ENCODE data around the gene IFNLR1. TPM values are rescaled to one million over a fixed set of nuclear protein-coding genes. Genes with fewer than 3 reads are reported as not detected.

IFNLR1 gene
- total RNA-seq, 4 donors from 2014 or later, result 2.5 to 4.6 (median 3.5) TPM

DNA sequence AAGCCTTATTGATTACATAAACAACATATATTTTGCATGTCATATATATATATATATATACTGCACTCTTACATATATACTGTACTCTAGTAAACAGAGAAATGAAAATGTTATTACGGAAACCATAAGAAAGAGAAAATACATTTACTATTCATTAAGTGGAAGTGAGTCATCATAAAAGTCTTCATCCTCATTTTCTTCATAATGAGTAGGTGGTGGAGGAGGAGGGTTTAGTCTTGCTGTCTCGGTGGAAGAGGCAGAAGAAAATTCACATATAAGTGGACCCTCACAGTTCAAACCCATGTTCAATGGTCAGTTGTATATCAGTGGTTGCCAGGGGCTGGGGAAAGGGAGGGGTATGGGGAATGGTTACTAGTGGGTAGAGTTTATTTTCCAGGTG, 8.0 kb upstream of the IFNLR1 start:
- no peak for DNase-seq
- Histone ChIP-seq H3K4me3 (no peak overlapping the region), H3K27me3 (no peaks in the 10 kb centered on the region), H3K4me1 (peaks cover 0 to 56% (median 3%) of the 10 kb centered on the region in 3 donors), H3K36me3 (no peaks in the 10 kb centered on the region), H3K27ac (peak overlapping the region in 3 of 4 donors; percentile 72 to 83 (median 75)), H3K9me3 (no peaks in the 10 kb centered on the region)
- TF ChIP-seq CTCF (IDR thresholded peaks at IDR 0.05) (no peak), POLR2A (IDR thresholded peaks at IDR 0.05) (no peak)
- intact Hi-C loops (cut with DNase I), result no loop called here
- 22 to 26% methylated on average over 2 of the region's 2 CpGs for WGBS, 2 donors

DNA sequence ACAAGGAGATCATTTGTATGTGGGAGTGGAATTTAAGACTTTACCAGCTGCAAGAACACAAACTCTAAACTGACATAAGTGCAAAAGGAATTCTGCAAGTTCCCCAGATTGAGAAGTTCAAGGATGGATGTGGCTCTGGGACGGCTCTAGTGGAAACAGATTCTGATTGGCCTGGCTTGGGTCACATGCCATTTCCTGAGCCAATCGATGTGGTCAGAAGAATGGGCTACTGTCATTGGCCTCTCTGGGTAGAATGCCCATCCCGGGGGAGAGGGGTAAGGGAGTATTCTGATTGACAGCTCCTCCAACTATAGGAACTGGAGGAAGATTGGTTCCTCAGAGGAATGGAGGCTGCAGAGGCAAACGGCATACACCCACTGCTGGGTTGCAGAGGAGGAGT, 6.0 kb upstream of the IFNLR1 start:
- 73 to 86% methylated on average over 2 to 4 of the region's 4 CpGs for whole genome bisulfite sequencing, 2 donors
- intact Hi-C loops (cut with DNase I), result no loop called here
- Histone ChIP-seq H3K4me3 (no peak overlapping the region), H3K36me3 (no peaks in the 10 kb centered on the region), H3K9me3 (no peaks in the 10 kb centered on the region), H3K27ac (no peak overlapping the region), H3K4me1 (peaks cover 0 to 67% (median 3%) of the 10 kb centered on the region in 3 donors), H3K27me3 (peaks cover 0 to 3% (median 0%) of the 10 kb centered on the region in 4 donors)
- DNase-seq, result no peak
- TF ChIP-seq CTCF (IDR thresholded peaks at IDR 0.05) (no peak), POLR2A (IDR thresholded peaks at IDR 0.05) (no peak)

DNA sequence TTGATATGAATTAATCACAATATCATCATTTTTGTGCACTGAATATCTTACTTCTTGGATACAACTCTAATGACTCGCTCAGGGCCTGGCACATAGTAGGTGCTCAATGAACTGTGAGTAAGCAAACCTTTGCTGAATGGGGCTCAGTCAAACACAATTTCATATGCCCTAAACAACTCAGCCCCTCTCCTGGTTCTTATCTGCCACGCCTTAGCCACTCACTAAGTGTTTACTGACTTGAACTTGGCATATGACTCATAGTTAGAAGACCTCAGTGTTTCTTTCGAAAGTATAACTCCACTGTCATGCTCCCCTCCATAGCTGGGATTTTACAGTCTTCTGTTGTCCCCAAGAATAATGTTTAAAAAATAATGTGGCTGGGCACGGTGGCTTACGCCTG, 4.8 kb upstream of the IFNLR1 start:
- Histone ChIP-seq H3K27me3 (peaks cover 0 to 15% (median 0%) of the 10 kb centered on the region in 4 donors), H3K36me3 (no peaks in the 10 kb centered on the region), H3K4me3 (no peak overlapping the region), H3K27ac (peak overlapping the region in 3 of 4 donors; percentile 21 to 43 (median 23)), H3K4me1 (peaks cover 0 to 73% (median 8%) of the 10 kb centered on the region in 3 donors), H3K9me3 (no peaks in the 10 kb centered on the region)
- 49 to 51% methylated on average over 3 to 5 of the region's 5 CpGs for WGBS, 2 donors
- DNase-seq, result no peak
- TF ChIP-seq CTCF (IDR thresholded peaks at IDR 0.05) (no peak), POLR2A (IDR thresholded peaks at IDR 0.05) (no peak)
- intact Hi-C loops (cut with DNase I), result no loop called here

GRCh38 chr1:24190983-24191461, 3.9 kb upstream of the IFNLR1 start:
- no peak for DNase-seq
- H3K4me1 ChIP-seq, result peaks cover 0 to 75% (median 8%) of the 10 kb centered on the region in 3 donors
- 70 to 77% methylated on average over 3 of the region's 3 CpGs for WGBS, 2 donors
- TF ChIP-seq CTCF (IDR thresholded peaks at IDR 0.05) (no peak), POLR2A (IDR thresholded peaks at IDR 0.05) (no peak)
- H3K27me3 ChIP-seq, result peaks cover 0 to 17% (median 0%) of the 10 kb centered on the region in 4 donors
- intact Hi-C loops (cut with DNase I), result no loop called here
- no peaks in the 10 kb centered on the region for H3K36me3 ChIP-seq
- H3K27ac ChIP-seq, result peak overlapping the region in 2 of 4 donors; percentile 21 to 22
- H3K9me3 ChIP-seq, result no peaks in the 10 kb centered on the region
- H3K4me3 ChIP-seq, result no peak overlapping the region

GRCh38 chr1:24189528-24189927, 2.4 kb upstream of the IFNLR1 start:
- no peak for DNase-seq
- H3K4me1 ChIP-seq, result peaks cover 0 to 68% (median 8%) of the 10 kb centered on the region in 3 donors
- no peak overlapping the region for H3K4me3 ChIP-seq
- H3K9me3 ChIP-seq, result no peaks in the 10 kb centered on the region
- intact Hi-C loops (cut with DNase I), result no loop called here
- TF ChIP-seq CTCF (IDR thresholded peaks at IDR 0.05) (no peak), POLR2A (IDR thresholded peaks at IDR 0.05) (peak in 1 of 4 donors; percentile 20)
- H3K27me3 ChIP-seq, result peaks cover 0 to 17% (median 0%) of the 10 kb centered on the region in 4 donors
- 71 to 81% methylated on average over 7 of the region's 7 CpGs for WGBS, 2 donors
- H3K27ac ChIP-seq, result peak overlapping the region in 2 of 4 donors; percentile 22 to 62
- H3K36me3 ChIP-seq, result no peaks in the 10 kb centered on the region

All from esophagus squamous epithelium (tissue), 5 donors.